Naive thymus-derived CD8-positive, alpha-beta T cell (primary cell): Measurements from ENCODE around the gene GTF2IRD1. TPM values are rescaled to one million over a fixed set of nuclear protein-coding genes. Genes with fewer than 3 reads are reported as not detected.

Source experiments
- ATAC-seq, 2 donors: fragments of 150-1000 bp; cut with Tn5 transposase in 1 of 2; sonication (Bioruptor Pico), chemical (Tn5 transposase) in 1 of 2; 1 replicate in 1 of 2; 2 replicates in 1 of 2; pipeline ENCODE4 v1.10.0; 2021; ENCODE audit warnings: mild to moderate bottlenecking in 2 of 2, moderate library complexity in 2 of 2
- POLR2A ChIA-PET: fragments of 350-600 bp; sonication (Branson Sonifier 250); formaldehyde crosslinking; loops from one replicate; lab custom pipeline; 2021; ENCODE audit warnings: antibody characterized with exemption; lab: Charles Lee
- DNase-seq, 10 donors: peaks; one replicate each; pipeline versions ENCODE4 v3.0.0 to v3.0.0-alpha.2; 2020 to 2022
- H3K27ac Mint-ChIP-seq, 10 donors: one replicate each; pipeline ENCODE4 v1.8.0; 2020 to 2022; ENCODE audit warnings: mild to moderate bottlenecking in 10 of 10, mixed read lengths in 10 of 10, moderate library complexity in 4 of 10, inconsistent platforms in 1 of 10
- H3K27me3 Mint-ChIP-seq, 5 donors: one replicate each; pipeline ENCODE4 v1.8.0; 2021 to 2022; ENCODE audit warnings: mixed read lengths in 5 of 5
- H3K36me3 Mint-ChIP-seq, 3 donors: one replicate each; pipeline ENCODE4 v1.8.0; 2020 to 2022; ENCODE audit warnings: mixed read lengths in 3 of 3, mild to moderate bottlenecking in 2 of 3, inconsistent platforms in 1 of 3
- H3K4me1 Mint-ChIP-seq, 4 donors: one replicate each; pipeline ENCODE4 v1.8.0; 2021 to 2022; ENCODE audit warnings: mixed read lengths in 4 of 4
- H3K4me3 Mint-ChIP-seq, 10 donors: one replicate each; pipeline ENCODE4 v1.8.0; 2020 to 2022; ENCODE audit warnings: mild to moderate bottlenecking in 10 of 10, mixed read lengths in 10 of 10, moderate library complexity in 6 of 10, inconsistent platforms in 1 of 10
- H3K9me3 Mint-ChIP-seq, 9 donors: one replicate each; pipeline ENCODE4 v1.8.0; 2020 to 2022; ENCODE audit warnings: mixed read lengths in 9 of 9, mild to moderate bottlenecking in 3 of 9, inconsistent platforms in 1 of 9, moderate library complexity in 1 of 9
- polyA plus RNA-seq, 3 donors: library from polyadenylated mRNA; unstranded; fragments of 300-500 nt; fragmentation: Illumina TruSeq; gene quantifications; one replicate each; pipeline ENCODE4 v1.2.3, GENCODE V29; 2021
- total RNA-seq, 8 experiments: library from RNA in 2 of 8; stranded (reverse) in 2 of 8; gene quantifications; one replicate each; pipeline ENCODE4 v1.2.3 and lab custom pipeline; 2021 to 2026

The GTF2IRD1 gene
- total and polyA plus RNA-seq, 5 experiments from 2014 or later, result 1.3 to 1.8 TPM; not detected in 3

DNA sequence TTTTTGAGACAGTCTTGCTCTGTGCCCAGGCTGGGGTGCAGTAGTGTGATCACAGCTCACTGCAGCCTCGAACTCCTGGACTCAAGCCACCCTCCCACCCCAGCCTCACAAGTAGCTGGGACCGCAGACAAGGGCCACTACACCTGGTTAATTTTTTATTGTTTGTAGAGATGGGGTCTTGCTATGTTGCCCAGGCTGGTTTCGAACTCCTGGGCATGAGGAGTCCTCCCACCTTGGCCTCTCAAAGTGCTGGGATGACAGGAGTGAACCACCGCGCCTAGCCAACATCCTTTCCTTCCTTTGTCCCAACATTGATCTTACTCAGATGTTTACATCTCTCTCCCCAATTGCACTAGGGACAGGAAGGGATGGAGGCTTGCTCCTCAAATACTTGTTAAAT lies 3.3 kb downstream of the GTF2IRD1 start:
- Mint-ChIP-seq H3K36me3 (no peaks in the 10 kb centered on the region), H3K4me3 (no peak overlapping the region), H3K9me3 (peaks cover 0 to 3% (median 0%) of the 10 kb centered on the region in 9 donors), H3K4me1 (peaks cover 9 to 12% (median 12%) of the 10 kb centered on the region in 4 donors), H3K27me3 (peaks cover 0 to 7% (median 0%) of the 10 kb centered on the region in 5 donors), H3K27ac (peak overlapping the region in 2 of 10 donors; percentile 8 to 40)
- no peak for ATAC-seq
- DNase-seq, result no peak
- POLR2A ChIA-PET, result no interaction called here

DNA sequence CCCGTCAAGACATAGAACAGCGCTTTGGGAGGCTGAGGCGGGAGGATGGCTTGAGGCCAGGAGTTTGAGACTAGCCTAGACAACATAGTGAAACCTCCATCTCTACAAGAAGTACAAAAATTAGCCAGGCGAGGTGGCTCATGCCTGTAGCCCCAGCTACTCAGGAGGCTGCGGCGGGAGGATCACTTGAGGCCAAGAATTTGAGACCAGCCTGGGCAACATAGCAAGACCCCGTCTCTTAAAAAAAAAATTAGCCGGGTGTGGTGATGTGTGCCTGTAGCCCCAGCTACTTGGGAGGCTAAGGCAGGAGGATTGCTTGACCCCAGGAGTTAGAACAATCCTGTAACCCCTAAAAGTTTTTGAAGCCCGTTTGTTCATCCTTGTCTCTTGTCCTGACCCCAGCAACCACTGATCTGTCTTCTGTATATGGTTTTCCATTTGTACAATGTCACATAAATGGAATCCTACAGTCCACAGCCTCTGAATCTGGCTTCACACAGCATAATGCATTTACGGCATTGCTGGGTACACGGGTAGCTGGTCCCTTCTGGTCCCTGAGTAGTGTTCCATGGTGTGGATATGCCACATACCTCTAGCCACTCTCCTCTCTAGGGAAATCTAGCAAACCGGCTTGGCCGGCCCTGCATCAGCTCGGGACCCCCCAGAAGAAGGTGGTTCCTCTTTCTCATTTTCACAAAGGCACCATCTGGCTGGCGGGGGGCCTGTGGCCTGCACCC lies 8.4 kb downstream of the GTF2IRD1 start:
- no peak overlapping the region for H3K4me3 Mint-ChIP-seq

DNA sequence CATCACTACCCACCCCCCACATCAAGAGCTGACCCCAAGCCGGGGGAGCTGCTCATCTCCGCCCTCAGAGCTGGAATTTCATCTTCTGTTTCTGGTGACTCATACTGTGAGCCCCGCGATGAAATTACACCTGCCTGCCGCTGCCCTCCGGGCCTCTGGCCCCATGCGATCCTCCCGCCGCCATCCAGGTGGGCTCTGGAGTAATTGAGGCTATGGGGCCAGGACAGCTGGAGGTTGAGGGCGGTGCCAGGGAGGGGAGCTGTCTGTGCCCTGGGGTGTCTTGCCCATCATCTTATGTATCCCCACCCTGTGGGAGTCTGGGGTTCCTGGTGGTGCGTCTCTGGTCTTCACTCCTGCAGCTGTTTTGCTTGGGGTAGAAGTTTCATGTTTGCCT lies 9.0 kb downstream of the GTF2IRD1 start:
- no peak for DNase-seq
- H3K4me3 Mint-ChIP-seq, result no peak overlapping the region
- H3K27me3 Mint-ChIP-seq, result no peaks in the 10 kb centered on the region
- H3K36me3 Mint-ChIP-seq, result no peaks in the 10 kb centered on the region
- H3K4me1 Mint-ChIP-seq, result peaks cover 2 to 7% (median 4%) of the 10 kb centered on the region in 4 donors
- H3K27ac Mint-ChIP-seq, result no peak overlapping the region
- POLR2A ChIA-PET, result no interaction called here
- ATAC-seq, result no peak
- H3K9me3 Mint-ChIP-seq, result no peaks in the 10 kb centered on the region

More for the DNA sequence above, 8.4 kb downstream of the GTF2IRD1 start:
- H3K4me1 Mint-ChIP-seq, result peaks cover 2 to 7% (median 4%) of the 10 kb centered on the region in 4 donors
- POLR2A ChIA-PET, result no interaction called here
- DNase-seq (no peak), ATAC-seq (no peak)
- no peaks in the 10 kb centered on the region for H3K9me3 Mint-ChIP-seq
- H3K36me3 Mint-ChIP-seq, result no peaks in the 10 kb centered on the region
- no peaks in the 10 kb centered on the region for H3K27me3 Mint-ChIP-seq
- no peak overlapping the region for H3K27ac Mint-ChIP-seq

DNA sequence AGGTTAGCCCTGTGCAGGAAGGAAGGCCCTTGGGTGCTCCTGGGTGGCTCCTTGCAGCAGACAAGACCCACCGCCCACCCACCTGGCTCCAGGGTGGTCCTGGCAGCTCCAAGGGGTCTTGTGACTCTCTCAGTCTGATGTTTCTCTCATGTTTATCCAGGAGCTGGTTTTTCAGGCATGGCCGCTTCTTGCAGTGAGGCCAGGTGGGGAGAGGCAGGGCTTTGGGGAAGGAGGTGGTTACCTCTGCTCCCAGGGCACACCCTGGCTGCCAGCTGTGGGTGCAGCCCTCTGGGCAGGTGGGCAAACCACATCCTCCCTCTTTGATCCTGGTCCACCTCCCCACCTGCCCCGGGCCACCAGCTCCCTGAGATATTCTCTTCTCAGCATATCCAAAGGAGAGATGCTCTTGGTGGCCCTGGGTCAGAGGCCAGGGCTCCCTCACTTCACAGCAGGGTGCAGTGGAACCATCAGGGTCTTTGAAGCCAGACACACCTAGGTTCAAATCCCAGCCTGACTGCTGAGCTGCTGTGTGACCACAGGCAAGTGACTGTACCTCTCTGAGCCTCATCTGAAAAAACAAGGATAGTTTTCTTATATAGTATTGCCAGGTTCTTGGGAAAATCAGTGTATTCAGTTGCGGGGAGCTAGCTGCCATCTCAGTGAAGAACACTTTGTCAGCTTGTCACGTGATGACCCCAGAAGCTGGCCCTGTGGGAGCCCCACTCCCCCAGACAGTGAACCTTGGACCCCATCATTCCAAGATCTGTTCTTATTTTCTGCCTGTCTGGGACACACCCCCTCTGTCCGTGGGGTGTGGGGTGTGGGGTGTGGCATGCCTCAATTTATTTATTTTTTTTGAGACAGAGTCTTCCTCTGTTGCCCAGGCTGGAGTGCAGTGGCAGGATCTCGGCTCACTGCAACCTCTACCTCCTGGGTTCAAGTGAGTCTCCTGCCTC lies 11.5 kb downstream of the GTF2IRD1 start:
- Mint-ChIP-seq H3K4me1 (peaks cover 2 to 7% (median 4%) of the 10 kb centered on the region in 4 donors), H3K9me3 (no peaks in the 10 kb centered on the region), H3K27me3 (peaks cover 0 to 1% (median 0%) of the 10 kb centered on the region in 5 donors), H3K36me3 (no peaks in the 10 kb centered on the region), H3K27ac (peak overlapping the region in 3 of 10 donors; percentile 24 to 74 (median 28)), H3K4me3 (no peak overlapping the region)
- POLR2A ChIA-PET, result no interaction called here
- ATAC-seq (no peak), DNase-seq (no peak)

- H3K4me3 Mint-ChIP-seq, result no peak overlapping the region
- DNase-seq (no peak), ATAC-seq (no peak)
- no peaks in the 10 kb centered on the region for H3K9me3 Mint-ChIP-seq
- H3K36me3 Mint-ChIP-seq, result no peaks in the 10 kb centered on the region
- peaks cover 0 to 1% (median 0%) of the 10 kb centered on the region in 5 donors for H3K27me3 Mint-ChIP-seq
- H3K27ac Mint-ChIP-seq, result peak overlapping the region in 1 of 10 donors; percentile 41
- peaks cover 2 to 7% (median 4%) of the 10 kb centered on the region in 4 donors for H3K4me1 Mint-ChIP-seq
- POLR2A ChIA-PET, result no interaction called here
Measured at GRCh38 chr7:74466196-74466813, 12.6 kb downstream of the GTF2IRD1 start.

- POLR2A ChIA-PET, result interaction anchor here (0.7 kb wide), 1 partner anchor 8 kb away, joined by 3 read pairs; no protein-coding TSS in a partner anchor
- Mint-ChIP-seq H3K9me3 (no peaks in the 10 kb centered on the region), H3K4me1 (peaks cover 2 to 7% (median 4%) of the 10 kb centered on the region in 4 donors), H3K36me3 (no peaks in the 10 kb centered on the region), H3K27ac (no peak overlapping the region), H3K4me3 (no peak overlapping the region), H3K27me3 (peaks cover 0 to 1% (median 0%) of the 10 kb centered on the region in 5 donors)
- no peak for ATAC-seq
- DNase-seq, result no peak
Measured at GRCh38 chr7:74467876-74468275, 14.2 kb downstream of the GTF2IRD1 start.

DNA sequence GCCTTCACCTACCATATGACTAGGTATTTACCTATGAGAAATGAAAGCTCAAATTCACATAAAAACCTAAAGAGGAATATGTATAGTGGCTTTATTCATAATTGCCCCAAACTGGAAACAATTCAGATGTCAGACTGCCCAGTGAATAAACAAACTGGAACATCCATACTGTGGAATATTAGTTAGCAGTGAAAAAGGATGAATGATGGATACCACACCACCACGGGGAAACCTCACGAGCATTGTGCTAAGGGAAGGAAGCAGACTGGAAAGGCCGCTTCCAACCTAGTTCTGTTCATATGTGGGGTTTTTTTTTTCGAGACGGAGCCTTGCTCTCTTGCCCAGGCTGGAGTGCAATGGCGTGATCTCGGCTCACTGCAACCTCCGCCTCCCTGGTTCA lies 16.8 kb downstream of the GTF2IRD1 start:
- ATAC-seq (no peak), DNase-seq (no peak)
- H3K36me3 Mint-ChIP-seq, result no peaks in the 10 kb centered on the region
- no peak overlapping the region for H3K4me3 Mint-ChIP-seq
- no peaks in the 10 kb centered on the region for H3K9me3 Mint-ChIP-seq
- H3K4me1 Mint-ChIP-seq, result no peaks in the 10 kb centered on the region
- no peak overlapping the region for H3K27ac Mint-ChIP-seq
- H3K27me3 Mint-ChIP-seq, result peaks cover 0 to 1% (median 0%) of the 10 kb centered on the region in 5 donors
- POLR2A ChIA-PET, result no interaction called here

- Mint-ChIP-seq H3K4me1 (peaks cover 2 to 5% (median 3%) of the 10 kb centered on the region in 4 donors), H3K4me3 (no peak overlapping the region), H3K27ac (no peak overlapping the region), H3K27me3 (peaks cover 0 to 1% (median 0%) of the 10 kb centered on the region in 5 donors), H3K36me3 (no peaks in the 10 kb centered on the region), H3K9me3 (no peaks in the 10 kb centered on the region)
- ATAC-seq (no peak), DNase-seq (no peak)
- POLR2A ChIA-PET, result no interaction called here
Measured at GRCh38 chr7:74473116-74473515, 19.4 kb downstream of the GTF2IRD1 start.

- H3K36me3 Mint-ChIP-seq, result no peaks in the 10 kb centered on the region
- no peak overlapping the region for H3K4me3 Mint-ChIP-seq
- no peak for ATAC-seq
- POLR2A ChIA-PET, result no interaction called here
- peaks cover 4 to 6% (median 4%) of the 10 kb centered on the region in 4 donors for H3K4me1 Mint-ChIP-seq
- no peaks in the 10 kb centered on the region for H3K9me3 Mint-ChIP-seq
- H3K27ac Mint-ChIP-seq, result no peak overlapping the region
- no peak for DNase-seq
- H3K27me3 Mint-ChIP-seq, result no peaks in the 10 kb centered on the region
Measured at GRCh38 chr7:74474271-74474865, 20.7 kb downstream of the GTF2IRD1 start.

GRCh38 chr7:74475243-74475986 lies 21.7 kb downstream of the GTF2IRD1 start:
- POLR2A ChIA-PET, result no interaction called here
- no peaks in the 10 kb centered on the region for H3K36me3 Mint-ChIP-seq
- H3K27me3 Mint-ChIP-seq, result peaks cover 0 to 9% (median 5%) of the 10 kb centered on the region in 5 donors
- DNase-seq (no peak), ATAC-seq (no peak)
- peaks cover 4 to 11% (median 5%) of the 10 kb centered on the region in 4 donors for H3K4me1 Mint-ChIP-seq
- no peak overlapping the region for H3K4me3 Mint-ChIP-seq
- no peaks in the 10 kb centered on the region for H3K9me3 Mint-ChIP-seq
- H3K27ac Mint-ChIP-seq, result peak overlapping the region in 1 of 10 donors; percentile 43

DNA sequence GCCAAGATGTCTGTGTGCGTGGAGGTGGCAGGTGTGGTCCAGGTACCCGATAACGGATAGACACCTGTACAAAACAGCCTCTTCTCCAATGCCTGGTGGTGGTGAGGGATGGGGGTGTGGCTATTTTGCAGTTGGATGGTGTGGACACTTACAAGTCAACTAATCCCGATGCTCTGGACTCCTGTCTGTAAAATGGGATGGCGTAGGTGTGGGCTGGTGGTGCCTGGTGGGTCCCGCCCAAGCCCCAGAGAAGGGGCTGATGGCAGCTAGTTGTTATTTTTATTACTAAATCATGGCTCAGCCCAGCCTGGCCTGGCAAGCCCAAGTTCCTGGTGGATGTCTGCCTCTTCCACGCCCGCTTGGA lies 22.3 kb downstream of the GTF2IRD1 start:
- Mint-ChIP-seq H3K4me3 (no peak overlapping the region), H3K9me3 (no peaks in the 10 kb centered on the region), H3K27me3 (peaks cover 0 to 12% (median 5%) of the 10 kb centered on the region in 5 donors), H3K27ac (no peak overlapping the region), H3K36me3 (no peaks in the 10 kb centered on the region), H3K4me1 (peaks cover 4 to 12% (median 5%) of the 10 kb centered on the region in 4 donors)
- POLR2A ChIA-PET, result no interaction called here
- ATAC-seq (no peak), DNase-seq (no peak)

DNA sequence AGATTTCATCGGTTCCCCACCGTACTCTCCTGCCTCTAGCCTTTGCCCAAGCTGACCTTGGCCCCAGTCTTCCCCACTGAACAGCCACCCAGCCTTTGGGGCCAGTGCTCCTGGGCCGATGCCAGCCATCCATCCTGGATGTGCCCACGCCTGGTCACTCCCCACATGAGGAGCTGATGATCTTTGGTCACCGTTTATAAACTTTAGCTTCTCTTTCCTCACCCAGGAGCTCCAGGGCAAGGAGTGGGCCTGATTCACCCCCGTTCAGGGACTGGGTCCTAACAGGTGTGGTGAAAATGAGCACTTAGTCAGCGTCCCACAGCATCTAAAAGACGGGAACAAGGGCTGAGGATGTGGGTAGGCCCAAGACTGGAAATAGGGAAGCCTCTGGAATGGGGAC lies 22.9 kb downstream of the GTF2IRD1 start:
- Mint-ChIP-seq H3K27ac (peak overlapping the region in 1 of 10 donors; percentile 33), H3K4me3 (no peak overlapping the region), H3K4me1 (peaks cover 4 to 19% (median 5%) of the 10 kb centered on the region in 4 donors), H3K9me3 (no peaks in the 10 kb centered on the region), H3K27me3 (peaks cover 3 to 18% (median 6%) of the 10 kb centered on the region in 5 donors), H3K36me3 (no peaks in the 10 kb centered on the region)
- ATAC-seq (no peak), DNase-seq (no peak)
- POLR2A ChIA-PET, result no interaction called here
